OCI-LY7 (cell line): ENCODE measurements around the gene MOBP. TPM values are rescaled to one million over a fixed set of nuclear protein-coding genes. Genes with fewer than 3 reads are reported as not detected.

Experiments used
- BruUV-seq: library from RNA; stranded (reverse); fragments of 400-500 nt; replicated peaks from 2 replicates; lab custom pipeline; 2021; lab: Mats Ljungman, UMichigan
- CTCF ChIA-PET: fragments of 300-600 bp; sonication (Branson Sonifier 250); formaldehyde crosslinking; loops from one replicate; lab custom pipeline; 2022; ENCODE audit warnings: antibody characterized with exemption; ENCODE audit not compliant: unreplicated experiment; lab: Charles Lee
- POLR2A ChIA-PET: fragments of 300-600 bp; sonication (Branson Sonifier 250); formaldehyde crosslinking; loops from one replicate; lab custom pipeline; 2022; ENCODE audit warnings: antibody characterized with exemption; lab: Charles Lee
- DNase-seq: peaks from one replicate; pipeline ENCODE4 v3.0.0-alpha.2; 2015; ENCODE audit warnings: low spot score
- H2AFZ ChIP-seq: fragments of 200-600 bp; sonication (generic), shearing (Covaris generic); 2 replicates; pipeline ENCODE4 v1.6.1; 2014; ENCODE audit warnings: mild to moderate bottlenecking, antibody characterized with exemption, low read length, moderate library complexity
- H3K27ac ChIP-seq: fragments of 200-600 bp; sonication (generic); 2 replicates; pipeline ENCODE4 v1.5.1; 2014; ENCODE audit warnings: mixed run types, low read depth, mild to moderate bottlenecking, moderate library complexity, low read length, inconsistent platforms; ENCODE audit not compliant: poor library complexity, severe bottlenecking
- H3K36me3 ChIP-seq: fragments of 200-600 bp; sonication (generic); 2 replicates; pipeline ENCODE4 v1.6.1; 2014; ENCODE audit warnings: mild to moderate bottlenecking, antibody characterized with exemption, low read length, moderate library complexity, mixed read lengths; ENCODE audit not compliant: insufficient read depth
- H3K4me1 ChIP-seq: fragments of 200-600 bp; sonication (generic); 2 replicates; pipeline ENCODE4 v1.5.1; 2014; ENCODE audit warnings: mild to moderate bottlenecking, low read length; ENCODE audit not compliant: insufficient read depth, poor library complexity, severe bottlenecking
- H3K4me2 ChIP-seq: fragments of 200-600 bp; sonication (generic); 2 replicates; pipeline ENCODE4 v1.6.1; 2014; ENCODE audit warnings: mild to moderate bottlenecking, low read length
- H3K4me3 ChIP-seq: fragments of 200-600 bp; sonication (generic); 2 replicates; pipeline ENCODE4 v1.5.1; 2014; ENCODE audit warnings: mild to moderate bottlenecking, low read depth, low read length; ENCODE audit not compliant: poor library complexity, severe bottlenecking
- H3K79me2 ChIP-seq: fragments of 200-600 bp; sonication (generic); 2 replicates; pipeline ENCODE4 v1.6.1; 2016; ENCODE audit warnings: low read depth, mild to moderate bottlenecking, low read length, moderate library complexity, mixed read lengths; ENCODE audit not compliant: insufficient read depth
- H3K9me2 ChIP-seq: fragments of 200-600 bp; sonication (generic); 2 replicates; pipeline ENCODE4 v1.6.1; 2016; ENCODE audit warnings: mild to moderate bottlenecking, low read length, mixed read lengths; ENCODE audit not compliant: insufficient read depth
- H3K9me3 ChIP-seq: fragments of 200-600 bp; sonication (generic); 2 replicates; pipeline ENCODE4 v1.6.1; 2014; ENCODE audit warnings: mild to moderate bottlenecking, mixed run types, low read length, mixed read lengths
- H4K20me1 ChIP-seq: fragments of 200-600 bp; sonication (generic); 2 replicates; pipeline ENCODE4 v1.6.1; 2014; ENCODE audit warnings: mild to moderate bottlenecking, antibody characterized with exemption, low read length, moderate library complexity, mixed read lengths; ENCODE audit not compliant: insufficient read depth
- CTCF ChIP-seq: fragments of 200-600 bp; sonication (generic); conservative IDR thresholded peaks from 2 replicates; pipeline ENCODE4 v1.5.1; 2014; ENCODE audit warnings: mild to moderate bottlenecking, antibody characterized with exemption, low read length, moderate library complexity, mixed read lengths
- EZH2phosphoT487 ChIP-seq: fragments of 200-600 bp; sonication (generic); IDR thresholded peaks from 2 replicates; pipeline ENCODE4 v1.6.1; 2018; ENCODE audit warnings: low read depth, borderline replicate concordance, mild to moderate bottlenecking, mixed run types, antibody characterized with exemption, low read length, moderate library complexity, mixed read lengths
- intact Hi-C: fragments of 100-400 bp; cut with micrococcal nuclease; formaldehyde crosslinking; loops from one replicate; pipeline ENCODE4 v1.10.0; 2022; ENCODE audit not compliant: unreplicated experiment
- total RNA-seq, 2 experiments: library from RNA; depleted of rRNA in 1 of 2; stranded (reverse); fragments of >200 nt in 1 of 2; shearing (Covaris generic) in 1 of 2; gene quantifications; 2 replicates each; pipeline ENCODE4 v1.2.3, GENCODE V29; 2014 to 2022

The MOBP gene
- total RNA-seq, 2 experiments from 2014 or later = not detected

- Histone ChIP-seq H4K20me1 (no peaks in the 10 kb centered on the region), H3K9me3 (no peaks in the 10 kb centered on the region), H3K4me1 (no peaks in the 10 kb centered on the region), H3K4me3 (no peak overlapping the region), H3K79me2 (no peaks in the 10 kb centered on the region), H3K9me2 (no peaks in the 10 kb centered on the region), H3K27ac (no peak overlapping the region), H3K4me2 (no peak overlapping the region), H2AFZ (no peak overlapping the region), H3K36me3 (no peaks in the 10 kb centered on the region)
- intact Hi-C loops = no loop called here
- DNase-seq = no peak
- ChIA-PET CTCF (no interaction called here), POLR2A (no interaction called here)
- BruUV-seq = no TSS peak
- TF ChIP-seq CTCF (no peak), EZH2phosphoT487 (no peak)
These were observed 46.4 kb downstream of the MOBP start for GRCh38 chr3:39513791-39514369.

- no peaks in the 10 kb centered on the region for H3K4me1 ChIP-seq
- intact Hi-C loops = no loop called here
- no peak overlapping the region for H3K4me3 ChIP-seq
- no peak for TF ChIP-seq EZH2phosphoT487
- TF ChIP-seq CTCF = no peak
- no peaks in the 10 kb centered on the region for H3K79me2 ChIP-seq
- no peak overlapping the region for H3K4me2 ChIP-seq
- no peak overlapping the region for H3K27ac ChIP-seq
- H2AFZ ChIP-seq = no peak overlapping the region
- POLR2A ChIA-PET = interaction anchor here (0.6 to 0.8 kb wide), 2 partner anchors 85 to 108 kb away, joined by 3 read pairs; no protein-coding TSS in a partner anchor
- no TSS peak for BruUV-seq
- no peaks in the 10 kb centered on the region for H4K20me1 ChIP-seq
- DNase-seq = no peak
- no peaks in the 10 kb centered on the region for H3K9me2 ChIP-seq
- CTCF ChIA-PET = no interaction called here
- no peaks in the 10 kb centered on the region for H3K9me3 ChIP-seq
- H3K36me3 ChIP-seq = no peaks in the 10 kb centered on the region
These were observed 48.4 kb downstream of the MOBP start for GRCh38 chr3:39515681-39516441.

GRCh38 chr3:39519103-39519502 lies 51.6 kb downstream of the MOBP start:
- Histone ChIP-seq H3K9me2 (no peaks in the 10 kb centered on the region), H2AFZ (no peak overlapping the region), H3K4me1 (no peaks in the 10 kb centered on the region), H3K27ac (no peak overlapping the region), H3K4me2 (no peak overlapping the region), H3K9me3 (peaks cover 7% of the 10 kb centered on the region; the same call in 1 of the 2 replicates), H4K20me1 (no peaks in the 10 kb centered on the region), H3K36me3 (no peaks in the 10 kb centered on the region), H3K79me2 (no peaks in the 10 kb centered on the region), H3K4me3 (no peak overlapping the region)
- CTCF ChIA-PET = no interaction called here
- BruUV-seq = no TSS peak
- no peak for TF ChIP-seq EZH2phosphoT487
- no peak for TF ChIP-seq CTCF
- intact Hi-C loops = no loop called here
- POLR2A ChIA-PET = no interaction called here
- DNase-seq = no peak
